Left lung (tissue), 10 donors: ENCODE measurements around the gene MINDY3. TPM values are rescaled to one million over a fixed set of nuclear protein-coding genes. Genes with fewer than 3 reads are reported as not detected.

ENCODE experiments used
- ATAC-seq: fragments of 200-7000 bp; cut with Tn5 transposase; one replicate; pipeline ENCODE4 v1.9.1; 2020; ENCODE audit warnings: moderate library complexity
- DNase-seq, 4 donors: peaks; one replicate each; pipeline ENCODE4 v3.0.0-alpha.2; 2013 to 2020
- H3K27ac ChIP-seq, 2 donors: fragments of 200-600 bp; sonication (generic) in 1 of 2; one replicate each; pipeline versions ENCODE4 v1.5.0 to v1.8.0; 2020 to 2021
- H3K27me3 ChIP-seq, 2 donors: fragments of 200-600 bp; sonication (generic) in 1 of 2; one replicate each; pipeline versions ENCODE4 v1.5.0 to v1.8.0; 2020 to 2021
- H3K36me3 ChIP-seq, 2 donors: fragments of 200-600 bp; sonication (generic) in 1 of 2; one replicate each; pipeline versions ENCODE4 v1.5.0 to v1.8.0; 2020 to 2021
- H3K4me1 ChIP-seq, 2 donors: fragments of 200-600 bp; one replicate each; pipeline ENCODE4 v1.8.0; 2021
- H3K4me3 ChIP-seq, 2 donors: fragments of 200-600 bp; sonication (generic) in 1 of 2; one replicate each; pipeline versions ENCODE4 v1.5.0 to v1.8.0; 2020 to 2021; ENCODE audit warnings: mild to moderate bottlenecking in 1 of 2
- H3K9me3 ChIP-seq, 2 donors: fragments of 200-600 bp; sonication (generic) in 1 of 2; one replicate each; pipeline versions ENCODE4 v1.5.0 to v1.8.0; 2020 to 2021
- intact Hi-C, 2 donors: fragments of 100-400 bp; cut with DNase I; formaldehyde crosslinking; loops; one replicate each; pipeline versions ENCODE4 v1.11.2 to v1.14.2; 2022
- polyA plus RNA-seq, 6 donors: library from polyadenylated mRNA; unstranded; fragments of 120-200 nt; gene quantifications; one replicate each; pipeline ENCODE4 v1.2.1, GENCODE V29; 2013; ENCODE audit not compliant: insufficient read length in 6 of 6
- total RNA-seq, 2 donors: library from RNA; stranded (reverse); fragmentation: NEBNext Ultra II Directional; extraction: Animal tissue kit (Norgen Biotek cat#: 25700); gene quantifications; one replicate each; pipeline ENCODE4 v1.2.1, GENCODE V29; 2021
- TF ChIP-seq, protein P1 (sequence below), 2 donors: fragments of 200-600 bp; sonication (generic) in 1 of 2; IDR thresholded peaks; one replicate each; pipeline versions ENCODE4 v1.5.0 to v1.8.0; 2021; ENCODE audit warnings: antibody characterized with exemption in 2 of 2
- donor health status: DM: no; HTN: yes; CAD: no.
- donor health status: DM: no; HTN: no; CAD: no.

MINDY3 gene
- total and polyA plus RNA-seq, 8 donors, result 27.5 to 59.7 (median 43.5) TPM

GRCh38 chr10:15741581-15741980 is 118.7 kb downstream of the MINDY3 start:
- intact Hi-C loops, result no loop called here
- Histone ChIP-seq H3K27ac (no peak overlapping the region), H3K27me3 (no peaks in the 10 kb centered on the region), H3K4me1 (no peaks in the 10 kb centered on the region), H3K9me3 (no peaks in the 10 kb centered on the region), H3K36me3 (no peaks in the 10 kb centered on the region), H3K4me3 (no peak overlapping the region)
- ATAC-seq, result no peak
- DNase-seq, result no peak
- TF ChIP-seq, protein P1, sequence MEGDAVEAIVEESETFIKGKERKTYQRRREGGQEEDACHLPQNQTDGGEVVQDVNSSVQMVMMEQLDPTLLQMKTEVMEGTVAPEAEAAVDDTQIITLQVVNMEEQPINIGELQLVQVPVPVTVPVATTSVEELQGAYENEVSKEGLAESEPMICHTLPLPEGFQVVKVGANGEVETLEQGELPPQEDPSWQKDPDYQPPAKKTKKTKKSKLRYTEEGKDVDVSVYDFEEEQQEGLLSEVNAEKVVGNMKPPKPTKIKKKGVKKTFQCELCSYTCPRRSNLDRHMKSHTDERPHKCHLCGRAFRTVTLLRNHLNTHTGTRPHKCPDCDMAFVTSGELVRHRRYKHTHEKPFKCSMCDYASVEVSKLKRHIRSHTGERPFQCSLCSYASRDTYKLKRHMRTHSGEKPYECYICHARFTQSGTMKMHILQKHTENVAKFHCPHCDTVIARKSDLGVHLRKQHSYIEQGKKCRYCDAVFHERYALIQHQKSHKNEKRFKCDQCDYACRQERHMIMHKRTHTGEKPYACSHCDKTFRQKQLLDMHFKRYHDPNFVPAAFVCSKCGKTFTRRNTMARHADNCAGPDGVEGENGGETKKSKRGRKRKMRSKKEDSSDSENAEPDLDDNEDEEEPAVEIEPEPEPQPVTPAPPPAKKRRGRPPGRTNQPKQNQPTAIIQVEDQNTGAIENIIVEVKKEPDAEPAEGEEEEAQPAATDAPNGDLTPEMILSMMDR (IDR thresholded peaks at IDR 0.05), result no peak

GRCh38 chr10:15740261-15740660 is 120.0 kb downstream of the MINDY3 start:
- Histone ChIP-seq H3K4me3 (no peak overlapping the region), H3K4me1 (no peaks in the 10 kb centered on the region), H3K36me3 (no peaks in the 10 kb centered on the region), H3K27me3 (no peaks in the 10 kb centered on the region), H3K27ac (no peak overlapping the region), H3K9me3 (no peaks in the 10 kb centered on the region)
- ATAC-seq (no peak), DNase-seq (no peak)
- TF ChIP-seq, protein P1 (IDR thresholded peaks at IDR 0.05), result no peak
- intact Hi-C loops, result no loop called here

GRCh38 chr10:15739254-15739970 is 120.9 kb downstream of the MINDY3 start:
- TF ChIP-seq, protein P1 (IDR thresholded peaks at IDR 0.05), result no peak
- H3K27me3 ChIP-seq, result no peaks in the 10 kb centered on the region
- DNase-seq, result peak in 2 of 4 donors; percentile 36 to 40
- no peaks in the 10 kb centered on the region for H3K4me1 ChIP-seq
- no peak for ATAC-seq
- intact Hi-C loops, result no loop called here
- peak overlapping the region; percentile 11 to 60 for H3K27ac ChIP-seq
- H3K9me3 ChIP-seq, result no peaks in the 10 kb centered on the region
- H3K4me3 ChIP-seq, result no peak overlapping the region
- H3K36me3 ChIP-seq, result no peaks in the 10 kb centered on the region

- no peaks in the 10 kb centered on the region for H3K4me1 ChIP-seq
- ATAC-seq (peak; percentile 74), DNase-seq (peak in 2 of 4 donors; percentile 97 to 98)
- TF ChIP-seq, protein P1 (IDR thresholded peaks at IDR 0.05), result no peak
- H3K36me3 ChIP-seq, result no peaks in the 10 kb centered on the region
- no peak overlapping the region for H3K4me3 ChIP-seq
- intact Hi-C loops, result no loop called here
- peak overlapping the region; percentile 11 to 60 for H3K27ac ChIP-seq
- no peaks in the 10 kb centered on the region for H3K27me3 ChIP-seq
- no peaks in the 10 kb centered on the region for H3K9me3 ChIP-seq
Observed at GRCh38 chr10:15738270-15738925, 121.9 kb downstream of the MINDY3 start.

DNA sequence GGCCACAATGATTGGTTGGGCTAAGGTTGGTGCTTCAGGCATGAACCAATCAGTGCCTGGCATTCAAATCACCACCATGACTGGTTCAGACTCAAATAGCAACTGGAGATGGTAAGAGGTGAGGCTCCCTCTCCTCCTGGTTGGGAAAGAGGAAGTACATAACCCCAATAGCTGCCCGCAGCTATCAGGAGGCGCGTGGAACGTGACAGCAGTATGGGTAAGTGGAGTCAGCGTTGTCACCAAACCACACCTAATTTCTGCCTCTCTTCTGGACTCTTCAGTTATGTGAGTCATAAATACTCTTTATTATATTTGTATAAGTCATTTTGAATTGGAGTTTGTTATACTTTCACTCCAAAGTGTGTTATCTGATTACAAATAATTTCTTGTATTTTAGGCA is 122.7 kb downstream of the MINDY3 start:
- Histone ChIP-seq H3K4me1 (no peaks in the 10 kb centered on the region), H3K9me3 (no peaks in the 10 kb centered on the region), H3K27ac (peak overlapping the region; percentile 1 to 73), H3K4me3 (no peak overlapping the region), H3K27me3 (no peaks in the 10 kb centered on the region), H3K36me3 (no peaks in the 10 kb centered on the region)
- ATAC-seq, result peak; percentile 34
- TF ChIP-seq, protein P1 (IDR thresholded peaks at IDR 0.05), result no peak
- intact Hi-C loops, result no loop called here
- peak in 2 of 4 donors; percentile 55 to 64 for DNase-seq
